MM.1S (cell line): ENCODE measurements around the gene SNX6.
"Not testable (repeated sequence)": the region's sequence is repeated elsewhere in the genome, so short reads cannot be mapped to it uniquely, and the experiment has no call there.

Source experiments
- DNase-seq: peaks from one replicate; pipeline ENCODE4 v3.0.0-alpha.2; 2015
- H2AFZ ChIP-seq: fragments of 300-600 bp; sonication (generic); 2 replicates; pipeline ENCODE4 v1.6.0; 2016; ENCODE audit warnings: antibody characterized with exemption, low read length
- H3F3A ChIP-seq: fragments of 300-600 bp; sonication (generic); 2 replicates; pipeline ENCODE4 v1.6.1; 2016; ENCODE audit warnings: mild to moderate bottlenecking, antibody characterized with exemption, low read length, moderate library complexity, mixed read lengths; ENCODE audit not compliant: insufficient read depth
- H3K27ac ChIP-seq: fragments of 300-600 bp; sonication (generic); 2 replicates; pipeline ENCODE4 v1.5.1; 2016; ENCODE audit warnings: mild to moderate bottlenecking, low read length
- H3K27me3 ChIP-seq: fragments of 300-600 bp; sonication (generic); replicated peaks from 2 replicates; pipeline ENCODE4 v1.6.0; 2016; ENCODE audit warnings: low read length; ENCODE audit not compliant: insufficient read depth
- H3K36me3 ChIP-seq: fragments of 300-600 bp; sonication (generic); replicated peaks from 2 replicates; pipeline ENCODE4 v1.6.1; 2016; ENCODE audit warnings: mild to moderate bottlenecking, low read length, mixed read lengths; ENCODE audit not compliant: insufficient read depth
- H3K4me1 ChIP-seq: fragments of 300-600 bp; sonication (generic); 2 replicates; pipeline ENCODE4 v1.6.1; 2016; ENCODE audit warnings: low read length, mixed read lengths
- H3K4me2 ChIP-seq: fragments of 300-600 bp; sonication (generic); 2 replicates; pipeline ENCODE4 v1.6.0; 2016; ENCODE audit warnings: low read depth, low read length
- H3K4me3 ChIP-seq: fragments of 300-600 bp; sonication (generic); 2 replicates; pipeline ENCODE4 v1.5.1; 2016; ENCODE audit warnings: low read length, mixed read lengths
- H3K79me2 ChIP-seq: fragments of 300-600 bp; sonication (generic); 2 replicates; pipeline ENCODE4 v1.6.1; 2016; ENCODE audit warnings: mixed run types, low read length, mixed read lengths
- H3K9ac ChIP-seq: fragments of 300-600 bp; sonication (generic); 2 replicates; pipeline ENCODE4 v1.6.1; 2016; ENCODE audit warnings: low read length, mixed read lengths
- H3K9me2 ChIP-seq: fragments of 300-600 bp; sonication (generic); replicated peaks from 2 replicates; pipeline ENCODE4 v1.6.1; 2016; ENCODE audit warnings: mild to moderate bottlenecking, low read length, mixed read lengths; ENCODE audit not compliant: insufficient read depth
- H3K9me3 ChIP-seq: fragments of 300-600 bp; sonication (generic); replicated peaks from 2 replicates; pipeline ENCODE4 v1.6.1; 2016; ENCODE audit warnings: mild to moderate bottlenecking, low read length, mixed read lengths; ENCODE audit not compliant: insufficient read depth
- H4K20me1 ChIP-seq: fragments of 300-600 bp; sonication (generic); 2 replicates; pipeline ENCODE4 v1.6.1; 2016; ENCODE audit warnings: mild to moderate bottlenecking, low read length, moderate library complexity, mixed read lengths; ENCODE audit not compliant: insufficient read depth
- CTCF ChIP-seq: fragments of 300-600 bp; sonication (generic); IDR thresholded peaks from 2 replicates; pipeline ENCODE4 v1.5.1; 2016; ENCODE audit warnings: antibody characterized with exemption, low read length, mixed read lengths
- EZH2 ChIP-seq: fragments of 300-600 bp; sonication (generic); optimal IDR thresholded peaks from 2 replicates; pipeline ENCODE3; 2017; ENCODE audit warnings: low read depth, mild to moderate bottlenecking, antibody characterized with exemption, low read length, mixed read lengths
- EZH2phosphoT487 ChIP-seq: fragments of 300-600 bp; sonication (generic); IDR thresholded peaks from 2 replicates; pipeline ENCODE4 v1.6.1; 2018; ENCODE audit warnings: antibody characterized with exemption, low read length

Gene SNX6

GRCh38 chr14:34643361-34643760 lies 13.4 kb upstream of the SNX6 start:
- no peak for DNase-seq
- H3K9me3 ChIP-seq, result no peaks in the 10 kb centered on the region
- no peak overlapping the region for H3K27ac ChIP-seq
- no peak overlapping the region for H2AFZ ChIP-seq
- no peaks in the 10 kb centered on the region for H3K4me1 ChIP-seq
- H3K9me2 ChIP-seq, result no peaks in the 10 kb centered on the region
- no peaks in the 10 kb centered on the region for H3K27me3 ChIP-seq
- TF ChIP-seq EZH2 (no peak), EZH2phosphoT487 (no peak), CTCF (no peak)
- no peaks in the 10 kb centered on the region for H3K36me3 ChIP-seq
- no peak overlapping the region for H3K4me2 ChIP-seq
- H4K20me1 ChIP-seq, result no peaks in the 10 kb centered on the region
- no peak overlapping the region for H3K9ac ChIP-seq
- no peak overlapping the region for H3K4me3 ChIP-seq
- no peaks in the 10 kb centered on the region for H3F3A ChIP-seq
- H3K79me2 ChIP-seq, result no peaks in the 10 kb centered on the region

- Histone ChIP-seq H3K4me1 (no peaks in the 10 kb centered on the region), H4K20me1 (no peaks in the 10 kb centered on the region), H3K36me3 (no peaks in the 10 kb centered on the region), H3K4me3 (no peak overlapping the region), H3K9ac (no peak overlapping the region), H3K79me2 (no peaks in the 10 kb centered on the region), H3K9me3 (no peaks in the 10 kb centered on the region), H3F3A (no peaks in the 10 kb centered on the region), H3K4me2 (no peak overlapping the region), H3K9me2 (no peaks in the 10 kb centered on the region), H3K27ac (no peak overlapping the region), H2AFZ (no peak overlapping the region), H3K27me3 (no peaks in the 10 kb centered on the region)
- TF ChIP-seq EZH2phosphoT487 (no peak), CTCF (no peak), EZH2 (no peak)
- DNase-seq, result no peak
Measured at GRCh38 chr14:34642595-34642994, 12.6 kb upstream of the SNX6 start.

DNA sequence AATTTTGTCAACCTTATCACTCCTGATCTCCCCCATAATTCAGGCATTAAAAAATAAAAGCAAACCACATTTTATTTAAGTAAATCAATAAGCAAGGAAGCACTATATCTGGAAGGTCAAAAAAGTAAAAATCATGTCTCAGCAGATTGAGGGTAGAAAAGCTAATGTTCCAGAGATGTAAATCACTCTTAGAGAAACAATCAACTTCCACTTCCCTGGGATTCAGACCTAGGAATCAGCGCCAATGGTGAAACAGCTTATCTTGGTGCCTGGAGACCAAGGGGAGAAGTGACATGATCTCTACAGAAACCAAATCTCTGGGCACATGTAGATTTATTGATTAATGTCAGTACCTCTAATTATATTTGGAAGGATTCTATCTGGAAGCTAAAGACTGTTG lies 10.9 kb upstream of the SNX6 start:
- no peaks in the 10 kb centered on the region for H3K9me3 ChIP-seq

GRCh38 chr14:34634360-34634771 lies 4.4 kb upstream of the SNX6 start:
- not testable (repeated sequence) for H3K9ac ChIP-seq, H3F3A ChIP-seq, H3K36me3 ChIP-seq, H3K4me3 ChIP-seq, H3K9me3 ChIP-seq, H3K27ac ChIP-seq, H3K79me2 ChIP-seq, H3K4me2 ChIP-seq, H3K27me3 ChIP-seq, H3K4me1 ChIP-seq, H2AFZ ChIP-seq, H3K9me2 ChIP-seq, H4K20me1 ChIP-seq, DNase-seq

More for the DNA sequence above, 10.9 kb upstream of the SNX6 start:
- Histone ChIP-seq H3K4me1 (no peaks in the 10 kb centered on the region), H3K27ac (no peak overlapping the region), H3K4me3 (no peak overlapping the region), H3K9ac (no peak overlapping the region), H4K20me1 (no peaks in the 10 kb centered on the region), H2AFZ (no peak overlapping the region), H3K9me2 (no peaks in the 10 kb centered on the region), H3K79me2 (no peaks in the 10 kb centered on the region), H3K36me3 (no peaks in the 10 kb centered on the region), H3K27me3 (no peaks in the 10 kb centered on the region), H3K4me2 (no peak overlapping the region), H3F3A (no peaks in the 10 kb centered on the region)
- TF ChIP-seq EZH2phosphoT487 (no peak), CTCF (no peak), EZH2 (no peak)
- DNase-seq, result no peak
